ENCODE measurements around the gene MROH8. TPM values are rescaled to one million over a fixed set of nuclear protein-coding genes. Genes with fewer than 3 reads are reported as not detected.
A peak's percentile ranks its signal among the peaks of the same experiment; 100 is the strongest.

Gene MROH8
- total RNA-seq, 1 donor from 2014 or later = 1.5 TPM

DNA sequence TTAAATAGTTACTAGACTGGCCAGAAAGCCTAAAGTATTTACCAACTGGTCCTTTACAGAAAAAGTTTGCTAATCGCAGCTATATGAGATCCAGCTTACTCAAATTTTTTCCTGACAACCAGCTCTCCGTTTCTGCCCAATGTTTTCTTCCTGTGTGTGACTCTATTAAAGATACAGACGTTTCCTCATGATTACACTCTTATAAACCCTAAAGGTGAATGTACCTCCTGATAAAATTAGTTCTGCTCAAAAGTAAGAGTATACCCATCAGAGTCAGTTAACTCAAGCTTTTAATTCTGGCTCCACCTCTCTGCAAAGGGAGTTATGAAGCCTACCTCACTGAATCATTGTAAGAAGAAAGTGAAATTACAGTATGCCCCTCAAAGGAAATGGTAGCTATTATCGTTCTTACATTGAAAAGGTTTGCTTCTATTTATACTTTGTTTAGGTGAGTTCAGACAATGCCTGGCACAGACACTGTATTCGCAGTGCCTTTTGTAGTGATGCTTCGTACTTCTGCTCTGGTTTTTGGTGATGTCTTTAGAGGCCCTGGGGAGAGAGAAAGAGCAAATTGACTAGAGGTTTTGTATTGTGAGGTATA lies 10.2 kb upstream of the MROH8 start:
- Histone ChIP-seq H3K27ac (no peak overlapping the region), H3K4me1 (peaks cover 28% of the 10 kb centered on the region), H3K36me3 (peaks cover 0 to 27% of the 10 kb centered on the region in 2 donors), H3K27me3 (no peaks in the 10 kb centered on the region), H3K4me3 (no peak overlapping the region), H3K9me3 (no peaks in the 10 kb centered on the region)
- intact Hi-C loops (cut with DNase I) = no loop called here
- no peak for TF ChIP-seq POLR2A (IDR thresholded peaks at IDR 0.05)
- no peak for TF ChIP-seq POLR2AphosphoS5 (IDR thresholded peaks at IDR 0.05; ENCODE audit: insufficient read depth in 1 of 2, low read depth in 1 of 2)
- TF ChIP-seq, protein P1, sequence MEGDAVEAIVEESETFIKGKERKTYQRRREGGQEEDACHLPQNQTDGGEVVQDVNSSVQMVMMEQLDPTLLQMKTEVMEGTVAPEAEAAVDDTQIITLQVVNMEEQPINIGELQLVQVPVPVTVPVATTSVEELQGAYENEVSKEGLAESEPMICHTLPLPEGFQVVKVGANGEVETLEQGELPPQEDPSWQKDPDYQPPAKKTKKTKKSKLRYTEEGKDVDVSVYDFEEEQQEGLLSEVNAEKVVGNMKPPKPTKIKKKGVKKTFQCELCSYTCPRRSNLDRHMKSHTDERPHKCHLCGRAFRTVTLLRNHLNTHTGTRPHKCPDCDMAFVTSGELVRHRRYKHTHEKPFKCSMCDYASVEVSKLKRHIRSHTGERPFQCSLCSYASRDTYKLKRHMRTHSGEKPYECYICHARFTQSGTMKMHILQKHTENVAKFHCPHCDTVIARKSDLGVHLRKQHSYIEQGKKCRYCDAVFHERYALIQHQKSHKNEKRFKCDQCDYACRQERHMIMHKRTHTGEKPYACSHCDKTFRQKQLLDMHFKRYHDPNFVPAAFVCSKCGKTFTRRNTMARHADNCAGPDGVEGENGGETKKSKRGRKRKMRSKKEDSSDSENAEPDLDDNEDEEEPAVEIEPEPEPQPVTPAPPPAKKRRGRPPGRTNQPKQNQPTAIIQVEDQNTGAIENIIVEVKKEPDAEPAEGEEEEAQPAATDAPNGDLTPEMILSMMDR (IDR thresholded peaks at IDR 0.05) = no peak
- DNase-seq (ENCODE audit: extremely low spot score in 2 of 2) = no peak

DNA sequence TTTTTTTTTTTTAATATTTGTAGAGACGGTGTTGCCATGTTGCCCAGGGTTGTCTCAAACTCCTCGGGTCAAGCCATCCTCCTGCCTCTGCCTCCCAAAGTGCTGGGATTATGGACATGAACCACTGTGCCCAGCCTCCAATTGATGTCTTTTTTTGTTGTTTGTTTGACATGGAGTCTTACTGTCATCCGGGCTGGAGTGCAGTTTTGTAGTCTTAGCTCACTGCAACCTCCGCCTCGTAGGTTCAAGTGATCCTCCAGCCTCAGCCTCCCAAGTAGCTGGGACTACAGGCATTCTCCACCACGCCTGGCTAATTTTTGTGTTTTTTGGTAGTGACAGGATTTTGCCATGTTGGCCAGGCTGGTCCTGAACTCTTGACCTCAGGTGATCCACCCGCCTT lies 9.4 kb upstream of the MROH8 start:
- Histone ChIP-seq H3K4me3 (no peak overlapping the region), H3K9me3 (no peaks in the 10 kb centered on the region), H3K27ac (no peak overlapping the region), H3K27me3 (no peaks in the 10 kb centered on the region), H3K36me3 (peaks cover 0 to 31% of the 10 kb centered on the region in 2 donors), H3K4me1 (peaks cover 26% of the 10 kb centered on the region)
- DNase-seq (ENCODE audit: extremely low spot score in 2 of 2) = no peak
- intact Hi-C loops (cut with DNase I) = no loop called here
- no peak for TF ChIP-seq POLR2A (IDR thresholded peaks at IDR 0.05)
- TF ChIP-seq, protein P1 (IDR thresholded peaks at IDR 0.05) = no peak
- no peak for TF ChIP-seq POLR2AphosphoS5 (IDR thresholded peaks at IDR 0.05; ENCODE audit: insufficient read depth in 1 of 2, low read depth in 1 of 2)

DNA sequence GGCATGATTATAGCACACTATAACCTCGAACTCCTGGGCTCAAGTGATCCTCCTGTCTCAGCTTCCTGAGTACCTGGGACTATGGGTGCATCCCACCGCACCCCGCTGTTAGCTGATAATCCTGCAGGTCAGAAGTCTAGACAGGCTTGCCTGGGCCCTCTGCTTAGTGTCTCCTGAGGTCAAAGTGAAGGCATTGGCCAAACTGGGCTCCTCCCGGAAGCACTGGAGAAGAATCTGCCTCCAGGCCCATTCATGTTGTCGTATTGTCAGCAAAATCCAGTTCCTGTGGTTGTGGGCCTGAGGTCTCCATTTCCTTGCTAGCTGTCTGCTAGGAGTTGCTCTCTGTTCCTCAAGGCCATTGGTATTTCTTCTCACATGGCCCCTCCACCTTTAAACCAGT lies 6.3 kb upstream of the MROH8 start:
- H3K27ac ChIP-seq = no peak overlapping the region
- intact Hi-C loops (cut with DNase I) = no loop called here
- DNase-seq (ENCODE audit: extremely low spot score in 2 of 2) = no peak
- peaks cover 0 to 31% of the 10 kb centered on the region in 2 donors for H3K36me3 ChIP-seq
- no peak for TF ChIP-seq POLR2AphosphoS5 (IDR thresholded peaks at IDR 0.05; ENCODE audit: insufficient read depth in 1 of 2, low read depth in 1 of 2)
- no peak for TF ChIP-seq POLR2A (IDR thresholded peaks at IDR 0.05)
- TF ChIP-seq, protein P1 (IDR thresholded peaks at IDR 0.05) = no peak
- H3K27me3 ChIP-seq = no peaks in the 10 kb centered on the region
- H3K4me1 ChIP-seq = peaks cover 23% of the 10 kb centered on the region
- H3K4me3 ChIP-seq = no peak overlapping the region
- no peaks in the 10 kb centered on the region for H3K9me3 ChIP-seq

DNA sequence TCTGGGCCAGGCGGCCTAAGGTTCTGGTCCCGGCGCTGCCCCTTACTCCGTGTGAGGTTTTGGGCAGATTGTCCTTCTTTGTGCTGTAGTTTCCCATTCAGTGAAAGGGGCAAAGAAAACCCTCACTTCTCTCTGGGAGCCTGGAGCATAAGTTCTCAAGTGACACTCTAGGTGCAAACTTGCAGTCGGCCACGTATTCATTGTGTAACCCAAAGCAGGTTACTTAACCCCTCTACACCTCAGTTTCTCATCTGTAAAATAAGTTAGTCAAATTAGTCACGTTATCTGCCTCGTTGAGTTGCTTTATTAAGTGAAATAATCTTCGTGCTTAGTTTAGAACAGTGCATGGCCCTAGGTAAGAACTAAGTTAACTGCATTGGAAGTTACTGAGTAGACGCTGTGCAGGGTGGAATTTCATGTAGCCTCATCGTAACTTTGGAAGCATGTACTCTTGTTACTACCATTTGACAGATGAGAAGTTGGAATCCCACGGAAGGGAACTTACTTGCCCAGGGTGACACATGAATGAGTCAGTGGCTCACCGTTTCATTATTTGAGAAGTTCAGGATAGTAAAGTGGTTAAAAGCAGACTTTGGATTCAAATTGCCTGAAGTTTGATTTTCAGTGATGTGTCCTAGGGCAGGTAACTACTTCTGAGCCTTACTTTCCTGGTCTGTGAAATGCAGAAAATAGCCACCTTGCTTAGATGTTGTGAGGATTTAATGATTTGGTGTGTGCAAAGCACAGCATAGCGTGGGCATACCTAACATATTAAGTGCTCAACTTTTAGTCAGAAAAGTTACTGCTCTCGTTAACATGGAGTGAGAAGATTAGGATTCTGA lies 556 bp upstream of the MROH8 start:
- peak overlapping the region; percentile 76 to 86 for H3K4me3 ChIP-seq
- no peaks in the 10 kb centered on the region for H3K27me3 ChIP-seq
- DNase-seq (ENCODE audit: extremely low spot score in 2 of 2) = no peak
- H3K9me3 ChIP-seq = no peaks in the 10 kb centered on the region
- intact Hi-C loops (cut with DNase I) = no loop called here
- H3K27ac ChIP-seq = peak overlapping the region; percentile 96
- H3K4me1 ChIP-seq = peaks cover 30% of the 10 kb centered on the region
- H3K36me3 ChIP-seq = peaks cover 0 to 8% of the 10 kb centered on the region in 2 donors
- TF ChIP-seq, protein P1 (IDR thresholded peaks at IDR 0.05) = no peak
- TF ChIP-seq POLR2AphosphoS5 (IDR thresholded peaks at IDR 0.05; ENCODE audit: insufficient read depth in 1 of 2, low read depth in 1 of 2) (no peak), POLR2A (IDR thresholded peaks at IDR 0.05) (no peak)

DNA sequence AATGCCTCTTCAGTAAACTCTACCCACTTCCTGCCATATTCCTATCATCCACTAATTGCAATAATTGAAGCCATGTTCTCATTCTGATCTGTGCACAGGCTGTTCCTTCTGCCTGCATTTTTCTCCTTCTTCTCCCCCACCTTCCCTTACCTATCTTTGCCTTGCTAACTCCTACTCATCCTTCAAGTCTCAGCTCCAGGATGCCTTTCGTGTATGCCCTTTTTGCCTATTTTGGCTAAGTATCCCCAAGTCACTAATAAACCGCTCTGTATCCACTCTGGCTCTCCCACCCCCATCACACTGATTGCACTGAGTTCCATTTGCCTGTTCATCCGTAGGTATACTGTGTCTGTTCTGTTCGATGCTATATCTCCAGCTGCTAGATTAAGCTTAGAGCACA lies 6.5 kb downstream of the MROH8 start:
- intact Hi-C loops (cut with DNase I) = no loop called here
- Histone ChIP-seq H3K4me3 (no peak overlapping the region), H3K9me3 (no peaks in the 10 kb centered on the region), H3K27ac (no peak overlapping the region), H3K27me3 (no peaks in the 10 kb centered on the region), H3K36me3 (no peaks in the 10 kb centered on the region), H3K4me1 (no peaks in the 10 kb centered on the region)
- TF ChIP-seq, protein P1 (IDR thresholded peaks at IDR 0.05) = no peak
- TF ChIP-seq POLR2A (IDR thresholded peaks at IDR 0.05) (no peak), POLR2AphosphoS5 (IDR thresholded peaks at IDR 0.05; ENCODE audit: insufficient read depth in 1 of 2, low read depth in 1 of 2) (no peak)
- no peak for DNase-seq (ENCODE audit: extremely low spot score in 2 of 2)

Measured in vagina (tissue), 2 donors.